Posterior vena cava (tissue), 2 donors: ENCODE results near the gene NAAA. TPM values are rescaled to one million over a fixed set of nuclear protein-coding genes. Genes with fewer than 3 reads are reported as not detected.
A peak's percentile ranks its signal among the peaks of the same experiment; 100 is the strongest.
"Not testable (repeated sequence)": the region's sequence is repeated elsewhere in the genome, so short reads cannot be mapped to it uniquely, and the experiment has no call there.

Source experiments
- DNase-seq: peaks from one replicate; pipeline ENCODE4 v3.0.0-alpha.2; 2020; ENCODE audit warnings: low spot score
- intact Hi-C, 2 donors: fragments of 100-400 bp; cut with DNase I; formaldehyde crosslinking; loops; one replicate each; pipeline versions ENCODE4 v1.14.1 to v1.14.2; 2022 to 2023
- long read RNA-seq, 2 donors: library from polyadenylated mRNA; unstranded; transcript quantifications; one replicate each; pipeline ENCODE4 v2.0.0, GENCODE V29; 2020 to 2021
- total RNA-seq, 2 donors: library from RNA; stranded (reverse); fragmentation: NEBNext Ultra II Directional; extraction: Animal tissue kit (Norgen Biotek cat#: 25700); gene quantifications; one replicate each; pipeline ENCODE4 v1.2.1, GENCODE V29; 2021
- donor health status: DM: yes; HTN: yes; CAD: no.
- donor health status: DM: yes; HTN: yes; CAD: no.

NAAA gene
- total RNA-seq: 10 to 100 TPM; 17.2 to 40.4 TPM
- long read RNA-seq, donor 1, transcript NAAA-201 (11 exons, 1,900 nt): major isoform, 9 of 30 reads
- long read RNA-seq, donor 1, transcript NAAA-206 (9 exons, 1,300 nt): minor isoform, 6 of 30 reads
- long read RNA-seq, donor 1, partial matches to known transcripts: 6 of 30 reads
- long read RNA-seq, donor 1, other reads (novel, unspliced or antisense): 9 of 30 reads
- long read RNA-seq, donor 2, transcript NAAA-206 (9 exons, 1,300 nt): minor isoform, 11 of 86 reads
- long read RNA-seq, donor 2, transcript NAAA-201 (11 exons, 1,900 nt): major isoform, 23 of 86 reads
- long read RNA-seq, donor 2, partial matches to known transcripts: 10 of 86 reads
- long read RNA-seq, donor 2, other reads (novel, unspliced or antisense): 42 of 86 reads

- intact Hi-C loops: no loop called here
- DNase-seq: peak; percentile 96
Observed at GRCh38 chr4:75940692-75941253, at the start of gene NAAA. Gene NAAA, minus strand, starts transcription at chr4:75941013. Its CDS starts 64 bp downstream, at chr4:75940949.

- DNase-seq: no peak
- intact Hi-C loops: no loop called here
Observed at GRCh38 chr4:75989846-75990528, 49.2 kb upstream of the NAAA start.

GRCh38 chr4:75985116-75985515, 44.3 kb upstream of the NAAA start:
- no peak for DNase-seq
- intact Hi-C loops: no loop called here

- DNase-seq: no peak
- intact Hi-C loops: no loop called here
Observed at GRCh38 chr4:75980576-75980975, 39.8 kb upstream of the NAAA start.

- intact Hi-C loops: no loop called here
- no peak for DNase-seq
Observed at GRCh38 chr4:75976177-75976576, 35.4 kb upstream of the NAAA start.

GRCh38 chr4:75973766-75974165, 33.0 kb upstream of the NAAA start:
- no peak for DNase-seq
- intact Hi-C loops: no loop called here

GRCh38 chr4:75968084-75968483, 27.3 kb upstream of the NAAA start:
- DNase-seq: no peak
- intact Hi-C loops: no loop called here

GRCh38 chr4:75963558-75963957, 22.7 kb upstream of the NAAA start:
- intact Hi-C loops: no loop called here
- no peak for DNase-seq

GRCh38 chr4:75962072-75962471, 21.3 kb upstream of the NAAA start:
- DNase-seq, intact Hi-C loops: not testable (repeated sequence)

GRCh38 chr4:75958546-75958945, 17.7 kb upstream of the NAAA start:
- intact Hi-C loops, DNase-seq: not testable (repeated sequence)

- DNase-seq, intact Hi-C loops: not testable (repeated sequence)
Observed at GRCh38 chr4:75954811-75955210, 14.0 kb upstream of the NAAA start.

- no peak for DNase-seq
- intact Hi-C loops: no loop called here
Observed at GRCh38 chr4:75953509-75953908, 12.7 kb upstream of the NAAA start.

- DNase-seq: no peak
- intact Hi-C loops: no loop called here
Observed at GRCh38 chr4:75950213-75950815, 9.5 kb upstream of the NAAA start.

GRCh38 chr4:75948822-75949444, 8.1 kb upstream of the NAAA start:
- no peak for DNase-seq
- intact Hi-C loops: no loop called here

GRCh38 chr4:75939890-75940691, 722 bp downstream of the NAAA start:
- DNase-seq: peak; percentile 93
- intact Hi-C loops: no loop called here

- intact Hi-C loops: no loop called here
Observed at GRCh38 chr4:75935628-75936027, 5.2 kb downstream of the NAAA start.

GRCh38 chr4:75930152-75930551, 10.7 kb downstream of the NAAA start:
- intact Hi-C loops: no loop called here
- no peak for DNase-seq

More at GRCh38 chr4:75935628-75936027, 5.2 kb downstream of the NAAA start:
- DNase-seq: no peak

- DNase-seq, intact Hi-C loops: not testable (repeated sequence)
Observed at GRCh38 chr4:75924916-75925315, 15.9 kb downstream of the NAAA start.

GRCh38 chr4:75924309-75924827, 16.4 kb downstream of the NAAA start:
- intact Hi-C loops: no loop called here
- DNase-seq: no peak
